Activated CD8-positive, alpha-beta T cell treated with anti-CD3 and anti-CD28 coated beads for 36 hours (primary cell): ENCODE data around the gene SNAPC1. TPM values are rescaled to one million over a fixed set of nuclear protein-coding genes. Genes with fewer than 3 reads are reported as not detected.

ENCODE experiments used
- ATAC-seq: fragments of 200-7000 bp; cut with Tn5 transposase; one replicate; pipeline ENCODE4 v1.10.0; 2021; ENCODE audit warnings: mild to moderate bottlenecking, moderate library complexity
- CTCF ChIA-PET: fragments of 350-600 bp; sonication (Branson Sonifier 250); formaldehyde crosslinking; loops from one replicate; lab custom pipeline; 2021; ENCODE audit warnings: antibody characterized with exemption; lab: Charles Lee
- POLR2A ChIA-PET: fragments of 350-600 bp; sonication (Branson Sonifier 250); formaldehyde crosslinking; loops from one replicate; lab custom pipeline; 2021; ENCODE audit warnings: antibody characterized with exemption; lab: Charles Lee
- DNase-seq: peaks from one replicate; pipeline ENCODE4 v3.0.0-alpha.2; 2020
- H3K27ac Mint-ChIP-seq: one replicate; pipeline ENCODE4 v1.8.0; 2021; ENCODE audit warnings: mild to moderate bottlenecking, mixed read lengths
- H3K27me3 Mint-ChIP-seq: one replicate; pipeline ENCODE4 v1.8.0; 2021; ENCODE audit warnings: mixed read lengths
- H3K36me3 Mint-ChIP-seq: one replicate; pipeline ENCODE4 v1.8.0; 2021; ENCODE audit warnings: low read depth, mixed read lengths
- H3K4me1 Mint-ChIP-seq: one replicate; pipeline ENCODE4 v1.8.0; 2021; ENCODE audit warnings: low read depth, mixed read lengths
- H3K4me3 Mint-ChIP-seq: one replicate; pipeline ENCODE4 v1.8.0; 2021; ENCODE audit warnings: mild to moderate bottlenecking, moderate library complexity, mixed read lengths
- H3K9me3 Mint-ChIP-seq: one replicate; pipeline ENCODE4 v1.8.0; 2021; ENCODE audit warnings: mixed read lengths
- CTCF ChIP-seq: fragments of 200-600 bp; IDR thresholded peaks from one replicate; pipeline ENCODE4 v1.8.0; 2022; ENCODE audit warnings: antibody characterized with exemption, mild to moderate bottlenecking
- intact Hi-C: fragments of 100-400 bp; cut with micrococcal nuclease; formaldehyde crosslinking; loops from one replicate; pipeline ENCODE4 v1.10.0; 2022
- total RNA-seq, 2 experiments: library from RNA; stranded (reverse); gene quantifications; one replicate each; pipeline ENCODE4 v1.2.3, GENCODE V29; 2021

SNAPC1 gene
- total RNA-seq, 2 experiments from 2014 or later = 11.4 to 11.6 TPM

GRCh38 chr14:61756135-61756534 lies 6.1 kb upstream of the SNAPC1 start:
- Mint-ChIP-seq H3K4me3 (no peak overlapping the region), H3K27me3 (peaks cover 3% of the 10 kb centered on the region), H3K4me1 (peaks cover 10% of the 10 kb centered on the region), H3K36me3 (peaks cover 13% of the 10 kb centered on the region), H3K27ac (no peak overlapping the region), H3K9me3 (no peaks in the 10 kb centered on the region)
- intact Hi-C loops = no loop called here
- TF ChIP-seq CTCF = no peak
- no peak for DNase-seq
- ChIA-PET CTCF (interaction anchor here (1.1 kb wide), 1 partner anchor 16 kb away, joined by 3 read pairs; no protein-coding TSS in a partner anchor), POLR2A (interaction anchor here (2.0 kb wide), 1 partner anchor 9 kb away, joined by 9 read pairs; no protein-coding TSS in a partner anchor)
- ATAC-seq = no peak

GRCh38 chr14:61759878-61760277 lies 2.3 kb upstream of the SNAPC1 start:
- no peak for TF ChIP-seq CTCF
- Mint-ChIP-seq H3K27ac (no peak overlapping the region), H3K9me3 (no peaks in the 10 kb centered on the region), H3K36me3 (peaks cover 11% of the 10 kb centered on the region), H3K4me3 (no peak overlapping the region), H3K27me3 (peaks cover 3% of the 10 kb centered on the region), H3K4me1 (peaks cover 25% of the 10 kb centered on the region)
- ChIA-PET POLR2A (no interaction called here), CTCF (interaction anchor here (2.9 to 3.1 kb wide), 2 partner anchors 8 to 78 kb away, joined by 13 to 24 read pairs; no protein-coding TSS in a partner anchor)
- no peak for ATAC-seq
- DNase-seq = no peak
- intact Hi-C loops = no loop called here

GRCh38 chr14:61761557-61761956 lies 663 bp upstream of the SNAPC1 start:
- peak; percentile 1 for ATAC-seq
- peak overlapping the region; percentile 92 for H3K4me3 Mint-ChIP-seq
- peaks cover 14% of the 10 kb centered on the region for H3K36me3 Mint-ChIP-seq
- peaks cover 39% of the 10 kb centered on the region for H3K4me1 Mint-ChIP-seq
- no peaks in the 10 kb centered on the region for H3K27me3 Mint-ChIP-seq
- DNase-seq = peak; percentile 22
- H3K9me3 Mint-ChIP-seq = no peaks in the 10 kb centered on the region
- TF ChIP-seq CTCF = no peak
- intact Hi-C loops = no loop called here
- ChIA-PET POLR2A (interaction anchor here (0.7 to 1.7 kb wide), 6 partner anchors 8 to 290 kb away, joined by 3 to 5 read pairs (median 3); no protein-coding TSS in a partner anchor), CTCF (interaction anchor here (0.6 to 3.1 kb wide), 10 partner anchors 9 to 300 kb away, joined by 3 to 24 read pairs (median 4); no protein-coding TSS in a partner anchor)
- peak overlapping the region; percentile 93 for H3K27ac Mint-ChIP-seq

- ATAC-seq = no peak
- intact Hi-C loops = no loop called here
- Mint-ChIP-seq H3K27ac (no peak overlapping the region), H3K36me3 (peaks cover 27% of the 10 kb centered on the region), H3K9me3 (no peaks in the 10 kb centered on the region), H3K4me1 (peaks cover 39% of the 10 kb centered on the region), H3K27me3 (no peaks in the 10 kb centered on the region), H3K4me3 (peak overlapping the region; percentile 92)
- CTCF ChIA-PET = interaction anchor here (0.9 to 1.6 kb wide), 7 partner anchors 45 to 362 kb away, joined by 3 to 5 read pairs (median 3); no protein-coding TSS in a partner anchor
- no peak for TF ChIP-seq CTCF
- POLR2A ChIA-PET = interaction anchor here (0.9 to 2.0 kb wide), 4 partner anchors 8 to 289 kb away, joined by 3 to 9 read pairs (median 4); no protein-coding TSS in a partner anchor
- DNase-seq = no peak
These were observed 2.3 kb downstream of the SNAPC1 start for GRCh38 chr14:61764342-61765122.
